Activated naive CD4-positive, alpha-beta T cell treated with Interleukin-2 at 50 U/mL for 16 hours (primary cell): Measurements from ENCODE around the gene PLXNB2.

Experiments used
- DNase-seq: peaks from one replicate; pipeline ENCODE4 v3.0.0-alpha.2; 2020

Gene PLXNB2

DNA sequence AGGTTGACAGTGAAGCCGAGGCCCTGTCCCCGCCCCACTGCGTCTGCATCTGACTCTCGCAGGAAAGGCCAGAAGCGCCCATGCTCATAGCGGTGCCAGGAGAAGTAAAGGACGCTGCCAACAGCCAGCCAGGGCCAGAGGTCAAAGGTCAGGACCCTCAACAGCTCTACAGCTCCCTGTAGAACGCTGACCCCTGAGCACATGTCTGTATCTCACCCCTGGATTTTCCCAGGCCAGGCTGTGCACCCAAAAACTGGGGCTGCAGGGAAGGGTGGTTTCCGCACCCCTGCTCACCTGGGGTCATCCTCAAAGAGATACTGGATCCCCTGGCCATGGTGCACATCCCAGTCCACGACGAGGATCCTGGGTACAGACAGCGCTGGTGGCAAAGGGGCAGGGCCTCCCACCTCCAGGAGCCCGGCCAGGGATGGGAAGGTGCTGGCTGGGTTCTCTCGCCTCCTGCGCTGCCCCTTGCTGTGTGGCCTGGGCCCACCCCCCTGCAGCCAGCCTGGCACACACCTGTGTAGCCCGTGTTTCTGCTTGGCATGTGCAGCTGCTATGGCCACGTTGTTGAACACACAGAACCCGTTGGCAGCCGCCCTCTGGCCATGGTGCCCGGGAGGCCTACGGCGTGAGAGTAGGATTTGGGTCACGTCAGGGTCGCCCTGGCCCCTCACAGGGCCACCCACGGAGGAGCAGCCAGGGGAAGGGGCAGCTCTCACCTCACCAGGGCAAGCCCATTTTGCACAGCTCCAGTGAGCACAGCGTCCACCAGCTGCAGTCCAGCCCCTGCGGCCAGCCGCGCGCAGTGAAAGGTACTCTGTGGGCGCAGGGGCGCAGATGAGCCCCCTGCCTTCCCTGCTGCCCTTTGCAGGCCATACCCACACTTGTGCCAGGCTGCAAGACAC, 57.9 kb downstream of the PLXNB2 start:
- no peak for DNase-seq

DNA sequence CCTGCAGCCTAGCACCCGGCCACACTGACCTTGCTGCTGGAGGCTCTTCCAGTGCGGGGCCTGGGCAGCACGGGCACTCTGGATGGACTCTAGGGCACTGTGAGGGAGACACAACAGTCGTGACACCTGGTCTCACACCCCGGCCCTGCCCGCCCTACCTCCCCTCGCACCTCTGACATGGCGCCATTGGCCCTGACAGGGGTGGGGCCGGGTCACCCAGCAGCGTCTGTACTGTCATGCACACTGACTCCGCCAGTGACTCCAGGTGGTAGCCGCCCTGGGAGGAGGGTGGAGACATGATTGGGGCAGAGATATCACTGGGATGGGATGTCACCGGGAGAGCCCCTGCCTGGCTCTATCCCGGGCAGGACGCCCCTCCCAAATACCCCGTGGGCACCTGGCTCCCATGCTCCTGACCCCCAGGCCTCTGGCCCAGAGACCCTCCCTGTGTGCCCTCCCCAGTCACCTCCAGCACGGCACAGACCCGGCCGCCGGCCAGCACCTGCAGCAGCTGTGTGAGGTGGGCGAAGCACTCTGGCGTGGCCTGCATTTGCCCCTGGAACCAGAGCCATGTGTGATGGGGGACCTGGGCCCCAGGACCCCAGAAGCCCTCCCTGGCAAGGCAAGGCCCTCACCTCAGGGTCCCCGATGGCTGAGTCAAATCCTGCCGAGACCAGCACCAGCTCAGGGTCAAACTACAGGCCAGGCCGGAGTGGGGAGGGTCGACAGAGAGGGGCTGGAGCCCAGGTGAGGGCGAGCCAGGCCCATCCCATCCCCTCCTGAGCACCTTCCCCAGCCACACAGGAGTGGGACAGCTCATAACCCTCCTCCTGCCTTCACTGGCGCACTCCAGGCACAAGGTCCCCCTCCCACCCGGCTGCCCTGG, 59.0 kb downstream of the PLXNB2 start:
- DNase-seq = no peak

DNA sequence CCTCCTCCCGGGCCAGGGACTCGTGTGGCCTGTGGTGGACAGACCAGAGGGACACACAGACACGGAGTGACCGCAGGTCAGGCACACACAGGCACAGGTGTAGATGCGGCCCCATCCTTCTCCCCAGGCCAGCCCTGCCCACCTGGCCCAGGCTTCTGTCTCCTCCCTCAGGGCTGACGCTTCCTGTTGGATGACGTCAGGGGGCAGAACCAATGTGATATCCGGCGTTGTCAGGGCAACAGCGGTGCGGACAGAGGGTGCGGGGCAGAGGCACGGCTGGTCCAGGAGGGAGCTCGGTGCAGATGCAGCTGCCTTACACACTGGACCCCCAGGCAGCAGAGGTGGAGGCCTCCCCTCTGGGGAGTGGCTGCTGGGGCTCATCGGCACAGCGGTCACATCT, 59.7 kb downstream of the PLXNB2 start:
- peak; percentile 55 for DNase-seq

DNA sequence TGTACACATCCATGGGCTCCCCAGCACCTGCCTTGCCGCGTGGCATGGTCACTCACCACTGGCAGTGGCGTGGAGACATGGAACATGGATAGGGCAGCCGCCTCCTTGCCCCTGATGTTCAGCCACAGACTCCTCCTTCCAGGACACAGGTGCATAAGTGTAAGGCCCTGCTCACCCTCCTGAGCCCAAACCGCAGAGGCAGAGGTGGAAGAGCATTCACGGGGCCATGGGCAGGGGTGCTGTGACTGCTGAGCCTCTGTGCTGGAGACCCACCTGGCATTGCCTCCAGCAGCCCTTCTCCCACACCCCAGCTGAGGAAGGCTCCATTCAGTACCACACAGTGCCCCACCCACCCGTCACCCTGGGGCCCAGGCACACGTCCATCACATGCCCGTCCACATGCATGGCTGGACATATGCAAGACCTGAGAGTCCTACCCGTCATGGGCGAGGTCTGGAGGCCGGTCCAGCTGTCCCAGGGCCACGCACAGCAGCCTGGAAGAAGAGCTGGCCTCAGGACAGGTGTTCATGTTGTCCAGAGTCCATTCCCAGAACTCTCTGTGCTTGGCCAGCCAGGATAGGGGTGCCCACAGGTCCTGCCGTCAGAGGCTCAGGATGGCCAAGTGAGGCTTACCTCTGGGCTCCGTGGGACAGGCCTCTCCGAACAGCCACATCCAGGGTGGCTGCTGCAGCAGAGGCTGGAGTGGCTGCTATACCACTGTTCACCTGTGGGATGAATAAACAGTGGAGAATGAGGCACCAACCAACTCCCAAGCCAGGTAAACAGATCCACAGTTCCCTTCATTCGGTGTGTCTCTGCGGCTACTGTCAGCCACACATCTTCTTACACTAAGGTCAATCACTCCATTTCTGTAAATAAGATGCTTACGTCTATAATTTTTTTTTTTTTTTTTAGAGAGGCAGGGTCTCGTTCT, 60.9 kb downstream of the PLXNB2 start:
- DNase-seq = no peak

DNA sequence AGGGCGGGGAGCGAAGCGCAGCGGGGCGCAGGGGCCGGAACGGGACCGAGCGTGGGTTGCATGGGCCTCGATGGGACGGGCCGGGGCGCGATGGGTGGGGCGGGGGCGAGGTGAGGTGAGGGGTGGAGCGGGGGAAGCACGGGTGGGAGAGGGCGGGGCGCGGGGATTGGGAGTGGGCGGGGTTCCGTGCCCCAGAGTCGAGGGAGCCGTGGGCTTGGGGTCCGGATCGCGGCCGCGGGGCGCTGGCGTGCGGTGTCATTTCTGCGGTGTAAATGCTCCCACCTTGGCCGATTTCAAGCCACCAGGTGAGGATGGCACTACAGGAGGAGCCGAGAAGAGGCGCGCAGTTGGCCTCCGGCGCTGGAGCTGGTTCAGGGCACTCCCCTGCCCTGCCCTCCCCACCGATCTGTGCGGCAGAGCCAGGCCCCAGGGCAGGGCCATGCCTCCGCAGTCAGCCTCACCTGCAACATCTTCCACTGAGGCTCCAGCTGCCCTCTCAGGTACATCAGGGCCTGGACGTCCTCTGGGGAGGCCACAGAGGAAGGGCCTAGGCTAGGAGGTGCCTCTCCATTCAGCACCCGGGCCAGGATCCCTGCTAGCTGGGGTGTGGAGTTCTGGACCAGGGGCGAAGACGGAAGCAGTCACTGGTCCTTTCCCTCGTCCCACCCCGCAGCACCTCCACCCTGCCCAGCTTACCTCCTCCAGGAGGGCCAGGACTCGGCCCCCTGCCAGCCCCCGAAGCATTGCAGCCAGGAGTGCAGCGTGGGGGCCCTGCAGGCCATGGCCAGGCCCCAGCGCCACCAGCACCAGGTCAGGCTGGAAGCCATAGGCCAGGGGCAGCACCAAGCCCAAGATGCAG, 62.0 kb downstream of the PLXNB2 start:
- no peak for DNase-seq

DNA sequence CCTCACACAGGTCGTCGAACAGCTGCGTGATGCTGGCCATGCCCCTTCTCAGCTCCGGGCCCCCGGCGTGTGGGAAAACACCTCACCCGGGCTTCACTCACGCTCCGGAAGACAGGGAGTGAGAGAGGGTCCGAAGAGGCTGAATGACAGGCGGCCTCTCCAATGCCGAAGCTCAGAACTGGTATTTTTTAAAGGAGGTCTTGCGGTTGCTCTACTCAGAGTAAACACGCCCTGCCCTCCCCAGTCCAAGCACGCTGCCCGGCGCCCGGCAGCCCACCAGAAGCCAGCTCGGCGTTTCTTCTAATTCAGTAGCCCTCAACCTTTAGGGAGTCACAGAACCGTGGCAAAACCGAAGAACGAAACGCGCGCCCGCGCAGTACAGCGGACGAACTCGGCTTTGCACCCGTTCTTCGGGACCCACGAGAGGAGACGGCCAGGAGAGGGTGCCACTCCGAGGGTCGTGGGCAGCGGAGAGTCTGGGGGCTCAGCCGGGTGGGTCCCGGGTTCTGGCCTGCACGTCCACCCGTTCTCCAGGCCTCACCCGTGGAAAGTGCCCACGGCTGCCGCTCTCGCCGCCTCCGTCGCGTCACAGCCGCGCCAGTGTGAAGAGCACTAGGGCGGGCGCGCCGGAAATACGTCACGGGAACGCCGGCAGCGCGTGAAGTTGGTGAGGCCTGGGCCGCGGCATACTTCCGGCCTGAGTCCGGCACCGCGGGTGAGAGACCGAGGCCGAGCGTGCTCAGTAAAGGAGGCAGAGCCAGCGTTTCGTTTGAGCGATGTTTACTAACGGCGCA, 62.8 kb downstream of the PLXNB2 start, which contains the start of gene TUBGCP6:
Gene TUBGCP6 (minus strand): TSS at position 604 of the 794 bp plus-strand sequence. CDS start 564 bp downstream, at position 40.
- DNase-seq = peak; percentile 93

DNA sequence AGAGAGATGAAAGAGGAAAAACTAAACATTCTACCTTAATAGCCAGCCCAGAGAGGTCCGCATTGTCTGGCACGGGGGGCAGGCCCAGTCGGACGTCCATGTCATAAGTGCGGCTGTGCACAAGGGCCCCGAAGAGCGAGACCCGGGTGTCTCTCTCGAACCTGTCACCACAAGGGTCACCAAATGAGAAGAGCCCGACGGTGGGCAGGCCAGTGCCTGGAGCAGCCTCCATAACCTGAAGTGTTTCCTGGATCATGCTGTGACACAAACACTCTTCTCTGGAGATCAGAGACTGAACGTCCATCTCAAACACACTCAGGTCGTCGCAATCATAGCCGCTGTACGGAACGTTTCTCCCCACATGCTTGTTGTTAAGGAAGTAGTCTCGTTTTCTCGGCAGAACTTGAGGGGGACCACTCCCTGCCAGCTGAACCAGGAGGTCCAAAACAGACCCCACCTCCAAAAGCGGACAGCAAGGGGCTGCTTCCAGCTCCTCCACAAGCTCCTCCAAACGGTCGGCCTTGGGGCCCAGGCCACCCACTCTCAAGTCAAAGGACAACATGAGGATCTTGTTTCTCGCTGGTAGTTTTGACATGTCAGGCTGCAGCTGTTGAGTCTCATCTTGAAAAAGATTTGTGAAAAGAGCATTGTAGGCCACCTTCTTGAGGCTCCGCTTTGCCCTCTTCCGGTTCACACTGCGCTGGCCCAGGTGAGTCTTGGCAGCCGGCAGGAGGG, 63.6 kb downstream of the PLXNB2 start:
- no peak for DNase-seq

DNA sequence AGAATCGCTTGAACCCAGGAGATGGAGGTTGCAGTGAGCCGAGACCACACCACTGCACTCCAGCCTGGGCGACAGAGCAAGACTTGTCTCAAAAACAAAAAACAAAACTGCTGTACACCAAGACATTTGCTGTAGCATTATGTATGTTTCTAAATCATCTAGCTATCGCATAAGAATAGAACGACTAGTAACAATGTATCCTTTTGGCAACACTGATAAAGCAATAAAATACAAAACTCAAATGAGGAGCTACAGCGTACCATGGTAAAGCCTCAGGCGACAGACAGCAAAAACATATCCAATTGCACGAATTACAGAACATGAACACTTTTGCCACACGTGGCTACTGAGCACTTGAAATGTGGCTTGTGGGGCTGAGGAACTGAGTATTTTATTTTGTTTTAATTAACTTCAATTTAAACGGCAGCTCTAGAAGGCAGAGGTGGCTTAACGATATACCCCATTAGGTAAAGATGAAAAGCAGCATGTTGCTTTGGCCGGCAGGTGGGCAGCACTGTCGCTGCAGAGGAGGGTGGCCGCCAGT, 65.0 kb downstream of the PLXNB2 start:
- DNase-seq = no peak

DNA sequence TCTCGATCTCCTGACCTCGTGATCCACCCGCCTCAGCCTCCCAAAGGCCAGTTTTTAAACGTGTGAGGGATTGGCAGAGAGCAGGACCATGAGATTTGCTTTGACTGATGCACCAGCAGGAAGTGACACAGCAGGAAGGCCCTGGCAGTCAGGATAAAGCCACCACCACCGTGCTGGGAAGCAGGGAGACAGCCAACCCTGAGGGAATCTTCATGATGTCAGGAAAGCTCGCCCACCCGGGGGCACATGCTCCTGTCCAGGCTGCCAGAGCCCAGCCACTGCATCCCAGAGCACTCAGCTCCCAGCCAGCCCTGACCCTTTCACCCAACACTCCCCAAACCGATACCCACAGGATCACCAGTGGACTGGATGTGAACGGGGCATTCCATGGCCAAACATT, 68.7 kb downstream of the PLXNB2 start:
- no peak for DNase-seq

DNA sequence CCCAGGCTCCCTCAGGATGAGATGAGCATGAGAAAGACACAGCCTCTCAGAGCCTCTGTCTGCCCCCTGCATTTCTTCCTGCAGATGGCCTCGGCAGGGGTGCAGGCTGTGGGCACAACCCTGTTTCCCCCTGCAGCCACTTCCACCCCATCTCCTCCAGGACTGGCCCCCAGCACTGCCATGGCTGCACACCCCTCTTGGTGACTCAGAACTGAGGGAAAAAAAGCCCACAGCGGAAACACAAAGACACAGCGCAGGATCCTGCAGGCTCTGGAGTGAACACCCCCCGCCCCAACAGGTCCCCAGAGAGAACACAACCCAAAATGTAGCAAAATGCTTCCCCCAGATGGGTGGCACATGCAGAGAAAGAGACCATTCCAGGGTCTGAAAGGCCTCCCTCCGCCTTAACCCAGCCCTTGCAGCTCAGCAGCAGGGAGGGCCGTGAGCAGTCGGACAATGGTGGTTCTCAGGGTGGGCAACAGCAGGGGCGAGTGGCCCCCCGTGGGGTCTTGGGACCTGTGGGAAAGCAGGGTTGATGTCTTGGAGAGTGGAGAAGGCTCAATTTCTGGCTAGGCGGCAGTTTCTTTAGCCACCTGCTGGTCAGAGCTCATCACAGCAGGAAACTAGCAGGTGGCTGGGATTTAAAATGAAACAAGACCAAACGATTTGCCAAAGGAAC, 70.6 kb downstream of the PLXNB2 start:
- DNase-seq = no peak

DNA sequence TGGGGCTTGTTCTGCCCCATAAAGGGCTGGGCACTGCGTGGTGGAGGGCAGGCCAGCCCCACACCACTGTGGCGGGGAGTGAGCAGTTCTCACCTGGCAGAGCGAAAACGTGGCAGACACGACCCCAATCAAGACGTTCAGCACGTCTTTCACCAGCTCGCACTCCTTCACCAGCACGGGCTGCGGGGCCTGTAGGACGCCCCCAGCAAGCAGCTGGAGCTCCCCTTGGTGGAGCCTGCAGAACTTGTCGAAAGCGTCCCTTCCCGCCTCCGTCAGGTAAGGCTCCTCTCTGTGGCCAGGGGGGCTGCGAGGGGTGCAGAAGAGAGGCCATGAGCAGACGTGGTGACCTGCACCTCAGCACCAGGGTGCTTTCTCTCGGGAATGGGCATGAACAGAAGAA, 74.2 kb downstream of the PLXNB2 start:
- DNase-seq = no peak

DNA sequence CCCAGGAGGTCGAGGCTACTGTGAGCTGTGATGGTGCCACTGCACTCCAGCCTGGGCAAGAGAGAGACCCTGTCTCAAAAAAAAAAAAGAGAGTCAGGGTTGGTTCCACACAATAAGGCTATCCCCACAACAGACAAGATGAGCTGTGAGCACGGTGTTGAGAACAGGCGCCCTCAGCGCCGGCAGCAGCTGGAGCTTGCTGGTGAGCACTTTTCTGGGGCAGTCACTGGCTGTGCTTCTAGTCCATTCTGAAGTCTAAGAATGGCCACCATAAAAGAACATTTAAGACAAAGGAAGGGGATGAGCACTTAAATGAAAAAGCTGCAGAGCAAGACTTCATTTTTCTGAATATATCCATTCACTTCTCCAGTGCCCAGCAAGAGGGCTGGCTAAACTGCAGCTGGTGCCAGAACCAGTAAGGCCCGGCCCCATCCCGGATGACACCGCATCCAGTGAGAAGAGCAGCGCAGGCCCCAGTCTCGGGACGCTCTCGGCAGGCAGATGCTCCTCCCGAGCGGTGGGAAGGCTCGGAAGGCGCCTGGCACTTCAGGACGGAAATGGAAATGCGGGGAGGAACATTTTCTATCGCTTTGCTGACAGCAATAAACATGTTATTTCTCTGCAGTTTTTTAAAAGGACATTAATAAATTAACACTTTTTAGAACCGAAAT, 74.8 kb downstream of the PLXNB2 start:
- DNase-seq = no peak

DNA sequence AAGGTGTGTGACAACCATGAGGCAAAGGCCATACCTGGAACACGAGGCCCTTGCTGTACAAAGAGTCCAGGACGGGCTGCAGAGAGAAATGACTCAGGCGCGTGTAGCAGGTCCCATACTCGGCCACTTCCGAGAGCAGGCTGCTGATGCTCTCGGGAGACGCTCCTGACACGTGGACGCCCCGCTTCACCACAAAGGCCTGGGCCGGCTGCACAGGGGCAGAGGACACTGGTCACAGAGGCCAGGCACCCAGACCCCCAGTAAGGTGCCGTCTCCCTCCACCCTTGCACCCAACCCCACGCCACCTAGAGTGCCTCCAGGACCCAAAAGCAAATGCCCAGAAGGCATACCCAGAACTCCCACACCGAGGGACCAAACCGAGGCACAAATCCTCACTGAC, 78.1 kb downstream of the PLXNB2 start:
- no peak for DNase-seq

DNA sequence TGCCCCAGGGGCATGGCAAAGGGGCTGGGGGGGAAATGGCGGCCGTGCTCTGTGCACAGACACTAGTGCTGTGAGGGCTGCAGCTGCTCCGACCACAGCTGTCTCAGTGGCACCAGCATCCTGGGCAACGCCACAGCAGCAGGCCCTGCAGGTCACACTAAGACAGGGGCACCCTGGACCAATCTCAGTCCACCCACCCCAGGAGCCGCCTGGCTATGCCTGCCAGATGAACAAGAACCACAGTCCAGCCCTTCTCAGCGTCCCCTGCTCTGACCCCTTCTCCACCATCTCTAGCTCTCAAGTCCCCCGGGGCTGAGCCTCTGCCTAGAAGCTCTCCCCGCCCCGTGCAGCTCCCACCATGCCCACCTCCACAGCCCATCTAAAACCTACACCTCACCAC, 79.1 kb downstream of the PLXNB2 start:
- DNase-seq = no peak

DNA sequence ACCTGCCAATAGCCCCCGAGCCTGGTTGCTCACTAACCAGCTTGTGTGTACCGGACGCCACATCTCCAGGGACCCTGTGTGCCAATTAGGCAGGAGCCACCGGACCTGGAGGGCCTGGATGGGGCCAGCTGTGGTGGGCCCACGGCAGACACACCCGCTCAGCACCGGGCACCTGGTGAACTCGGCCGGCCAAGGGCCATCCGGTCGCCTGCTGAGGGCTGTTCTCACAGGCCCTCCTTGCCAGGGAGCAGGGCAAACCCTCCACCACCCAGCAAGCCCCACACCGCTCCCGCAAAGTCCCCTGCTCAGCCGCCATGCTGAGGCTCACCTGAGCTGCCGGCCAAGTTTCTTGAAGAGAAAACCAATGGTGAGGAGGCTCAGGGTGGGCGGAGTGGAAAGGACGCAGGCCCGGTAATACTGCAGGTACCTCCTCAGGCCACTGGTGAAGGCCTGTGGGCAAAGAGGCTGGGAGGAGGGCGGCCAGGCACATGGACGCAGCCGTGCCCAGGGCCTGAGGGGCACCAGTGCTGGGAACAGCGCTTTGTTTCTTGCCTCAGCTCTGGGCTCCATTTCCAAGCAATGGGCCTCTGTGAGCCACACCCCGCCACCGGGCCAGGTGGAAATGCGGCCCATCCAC, 79.7 kb downstream of the PLXNB2 start:
- DNase-seq = no peak

DNA sequence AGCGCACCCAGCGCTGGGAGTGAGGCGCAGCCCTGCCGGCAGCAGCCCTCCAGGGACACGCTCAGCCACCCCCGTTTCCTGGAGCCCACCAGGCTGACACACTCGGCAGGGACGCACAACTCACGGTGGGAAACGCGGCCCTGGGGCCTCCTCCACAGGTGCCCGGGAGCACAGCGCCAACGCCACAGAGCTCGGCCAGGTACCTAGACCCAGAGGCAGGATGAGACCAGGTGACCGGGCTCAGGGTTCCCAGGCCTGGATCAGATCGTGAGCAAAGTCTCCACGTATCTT, 80.6 kb downstream of the PLXNB2 start:
- no peak for DNase-seq

DNA sequence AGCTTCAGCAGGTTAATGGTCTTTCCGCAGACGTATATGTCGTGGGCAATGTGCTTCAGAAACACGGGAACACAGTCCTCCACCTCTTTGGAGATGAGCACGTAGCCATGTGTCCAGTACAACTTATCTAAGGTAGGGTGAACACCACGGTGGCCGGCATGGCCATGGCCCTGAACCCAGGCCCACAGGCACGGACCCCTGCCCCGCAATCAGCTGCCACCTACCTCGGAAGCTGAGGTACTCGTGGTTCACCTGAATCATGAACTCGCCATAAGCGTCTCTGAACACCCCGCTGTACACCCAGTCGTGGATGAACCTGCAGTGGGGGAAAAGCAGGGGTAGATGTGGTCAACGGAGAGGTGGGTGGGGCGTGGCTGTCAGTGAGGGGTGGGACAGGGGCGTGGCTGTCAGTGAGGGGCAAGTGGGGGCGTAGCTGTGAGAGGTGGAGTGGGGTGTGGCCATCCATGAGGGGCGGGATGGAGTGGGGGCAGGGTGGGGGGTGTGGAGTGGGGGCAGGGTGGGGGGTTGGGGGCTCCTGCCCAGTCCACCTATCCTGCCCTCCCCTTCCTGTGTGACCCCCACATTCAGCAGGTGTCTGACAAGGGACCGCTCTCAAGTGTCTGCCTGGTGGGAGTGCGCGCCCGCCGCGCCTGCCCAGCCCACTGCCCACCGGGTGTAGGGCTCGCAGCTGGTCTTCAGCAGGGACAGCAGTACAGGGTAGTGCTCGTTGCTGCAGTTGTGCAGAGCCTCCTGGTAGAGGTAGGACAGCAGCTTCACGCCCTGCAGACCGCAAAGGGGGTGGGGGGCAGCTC, 81.2 kb downstream of the PLXNB2 start:
- no peak for DNase-seq
